Measurements from ENCODE around the gene CD180.

- TF ChIP-seq POLR2A (IDR thresholded peaks at IDR 0.05): no peak
- no peak for TF ChIP-seq CTCF (IDR thresholded peaks at IDR 0.05 in 4 of 5, conservative IDR thresholded peaks at IDR 0.05 in 1 of 5)
Observed at GRCh38 chr5:67133217-67133616, 63.4 kb downstream of the CD180 start.

All from gastrocnemius medialis (tissue), 4 donors.